ENCODE results near the gene CTNND2.

GRCh38 chr5:11396917-11397316 lies 507.3 kb downstream of the CTNND2 start:
- TF ChIP-seq POLR2A (IDR thresholded peaks at IDR 0.05) (no peak), CTCF (IDR thresholded peaks at IDR 0.05 in 8 of 11, conservative IDR thresholded peaks at IDR 0.05 in 3 of 11) (no peak), POLR2AphosphoS5 (IDR thresholded peaks at IDR 0.05) (no peak)
